Renal cortical epithelial cell (primary cell): Measurements from ENCODE around the gene HIBADH. TPM values are rescaled to one million over a fixed set of nuclear protein-coding genes. Genes with fewer than 3 reads are reported as not detected.
A peak's percentile ranks its signal among the peaks of the same experiment; 100 is the strongest.

Experiments
- DNase-seq: peaks from one replicate; pipeline ENCODE4 v3.0.0-alpha.2; 2011; ENCODE audit warnings: low read depth
- total RNA-seq: library from RNA; depleted of rRNA; stranded (reverse); fragments of >200 nt; gene quantifications from 2 replicates; pipeline ENCODE4 v1.2.3, GENCODE V29; 2014

The HIBADH gene
- total RNA-seq, result 87.5 and 129 TPM in 2 replicates

- peak; percentile 98 for DNase-seq
Measured at GRCh38 chr7:27662490-27663205, at the start of gene HIBADH. Gene HIBADH (minus strand): TSS chr7:27662883. CDS start chr7:27662788, 95 bp downstream.

GRCh38 chr7:27712217-27712616 lies 49.5 kb upstream of the HIBADH start:
- DNase-seq, result no peak

GRCh38 chr7:27709137-27710075 lies 46.7 kb upstream of the HIBADH start:
- no peak for DNase-seq

GRCh38 chr7:27708485-27708884 lies 45.8 kb upstream of the HIBADH start:
- DNase-seq, result no peak

GRCh38 chr7:27705200-27705594 lies 42.5 kb upstream of the HIBADH start:
- no peak for DNase-seq

- DNase-seq, result no peak
Measured at GRCh38 chr7:27704422-27705199, 41.9 kb upstream of the HIBADH start.

GRCh38 chr7:27703181-27703580 lies 40.5 kb upstream of the HIBADH start:
- DNase-seq, result no peak

GRCh38 chr7:27700501-27700900 lies 37.8 kb upstream of the HIBADH start:
- no peak for DNase-seq

- DNase-seq, result no peak
Measured at GRCh38 chr7:27699751-27700150, 37.1 kb upstream of the HIBADH start.

GRCh38 chr7:27697861-27698430 lies 35.3 kb upstream of the HIBADH start:
- peak; percentile 88 for DNase-seq

GRCh38 chr7:27695096-27695495 lies 32.4 kb upstream of the HIBADH start:
- no peak for DNase-seq

- no peak for DNase-seq
Measured at GRCh38 chr7:27693794-27694193, 31.1 kb upstream of the HIBADH start.

- DNase-seq, result no peak
Measured at GRCh38 chr7:27690649-27691048, 28.0 kb upstream of the HIBADH start.

GRCh38 chr7:27689591-27690164 lies 27.0 kb upstream of the HIBADH start:
- peak; percentile 19 for DNase-seq

- no peak for DNase-seq
Measured at GRCh38 chr7:27689150-27689549, 26.5 kb upstream of the HIBADH start.

- no peak for DNase-seq
Measured at GRCh38 chr7:27688646-27689045, 26.0 kb upstream of the HIBADH start.

GRCh38 chr7:27688056-27688455 lies 25.4 kb upstream of the HIBADH start:
- DNase-seq, result no peak

GRCh38 chr7:27686315-27686714 lies 23.6 kb upstream of the HIBADH start:
- no peak for DNase-seq

GRCh38 chr7:27685893-27686292 lies 23.2 kb upstream of the HIBADH start:
- no peak for DNase-seq

- DNase-seq, result peak; percentile 15
Measured at GRCh38 chr7:27685209-27685608, 22.5 kb upstream of the HIBADH start.

GRCh38 chr7:27684491-27684890 lies 21.8 kb upstream of the HIBADH start:
- no peak for DNase-seq
